GM19328 (cell line): Measurements from ENCODE around the gene CERCAM.
"Not testable (repeated sequence)": the region's sequence is repeated elsewhere in the genome, so short reads cannot be mapped to it uniquely, and the experiment has no call there.

Source experiments
- ATAC-seq: cut with Tn5 transposase; IDR thresholded peaks from one replicate; pipeline ENCODE4 v1.9.1; 2021; ENCODE audit warnings: mild to moderate bottlenecking, moderate library complexity; ENCODE audit not compliant: unreplicated experiment

The CERCAM gene

GRCh38 chr9:128416432-128417019 is 4.1 kb upstream of the CERCAM start:
- ATAC-seq = no peak

DNA sequence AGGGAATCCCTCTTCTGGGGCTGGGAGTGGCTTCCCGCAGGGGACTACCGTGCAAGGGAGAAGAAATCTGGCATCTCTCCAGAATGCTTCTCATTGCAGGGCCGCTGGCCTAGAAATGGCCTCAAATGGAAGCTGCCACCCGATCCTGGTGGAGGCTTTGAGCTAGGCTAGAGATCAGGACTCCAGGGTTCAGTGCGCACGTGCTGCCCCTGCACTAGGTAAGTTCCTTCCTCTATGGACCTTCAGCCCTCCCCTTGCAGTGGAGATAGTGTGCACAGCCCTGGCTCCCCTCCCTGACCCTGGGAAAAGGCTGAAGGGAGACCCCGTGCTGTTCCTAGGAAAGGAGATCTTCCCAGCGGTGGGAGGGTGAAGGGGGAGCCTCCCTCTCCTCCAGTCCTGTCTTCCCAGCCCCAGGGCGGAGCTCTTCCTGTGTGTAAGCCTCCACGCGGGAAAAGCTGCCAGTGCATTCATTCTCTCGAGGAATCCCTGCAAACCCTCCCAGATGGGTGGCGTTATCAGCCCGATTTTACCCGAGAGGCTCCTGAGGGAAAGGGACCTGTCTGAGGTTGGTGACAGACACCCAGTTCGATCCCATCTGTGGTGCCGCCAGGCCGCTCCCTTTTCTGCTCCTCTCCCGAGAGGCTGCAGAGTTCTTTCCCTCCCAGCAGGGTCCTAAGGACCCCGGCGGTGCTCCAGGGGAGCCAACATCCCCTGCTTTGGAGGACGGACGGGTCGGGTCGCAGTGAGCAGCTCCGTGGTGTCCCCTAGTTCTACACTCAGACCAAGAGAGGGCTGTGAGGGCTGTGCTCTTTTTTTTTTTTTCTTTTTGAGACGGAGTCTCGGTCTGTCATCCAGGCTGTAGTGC is 1.4 kb upstream of the CERCAM start:
- ATAC-seq = no peak

- ATAC-seq = peak; percentile 61
Observed at GRCh38 chr9:128420060-128420650, 502 bp upstream of the CERCAM start.

DNA sequence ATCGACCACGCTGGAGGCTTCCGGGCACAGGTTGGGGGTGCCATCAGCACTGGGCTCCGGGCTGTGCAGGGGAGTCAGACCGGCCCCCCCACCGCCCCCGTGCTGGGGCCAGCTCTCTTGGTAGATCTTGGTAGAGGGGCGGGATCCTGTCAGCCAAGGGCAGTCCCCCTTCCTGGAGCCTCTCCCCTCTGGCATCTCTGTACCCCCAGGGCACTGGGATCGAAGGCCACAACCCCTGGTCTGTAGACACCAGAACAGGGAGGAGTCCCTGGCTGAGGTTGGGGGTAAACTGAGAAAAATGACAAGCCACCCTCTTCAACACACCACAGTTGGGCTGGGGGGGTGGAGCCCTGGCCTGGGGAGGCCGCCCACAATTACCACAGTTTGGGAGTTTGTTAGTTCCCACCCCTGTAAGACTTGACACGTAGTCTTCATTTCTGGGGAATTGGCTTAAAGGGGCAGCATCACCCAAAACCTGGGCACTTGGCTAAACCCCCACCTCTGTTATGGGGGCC is 882 bp downstream of the CERCAM start:
- ATAC-seq = no peak

GRCh38 chr9:128422022-128422782 is 1.5 kb downstream of the CERCAM start:
- ATAC-seq = not testable (repeated sequence)

DNA sequence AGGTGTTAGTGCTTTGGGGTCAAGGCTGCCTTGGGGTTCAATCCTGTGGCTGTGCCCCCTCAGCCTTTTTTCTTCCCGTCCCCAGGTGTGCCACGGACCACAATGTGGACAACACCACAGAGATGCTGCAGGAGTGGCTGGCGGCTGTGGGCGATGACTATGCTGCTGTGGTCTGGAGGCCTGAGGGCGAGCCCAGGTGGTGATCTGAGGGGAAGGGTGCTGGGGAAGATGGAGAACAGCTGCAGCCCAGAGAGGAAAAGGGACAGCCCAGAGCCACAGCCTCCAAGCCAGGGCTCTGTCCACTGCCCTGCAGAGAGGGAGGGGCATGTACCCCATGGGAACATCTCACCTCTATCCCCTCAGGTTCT is 2.1 kb downstream of the CERCAM start:
- ATAC-seq = no peak

DNA sequence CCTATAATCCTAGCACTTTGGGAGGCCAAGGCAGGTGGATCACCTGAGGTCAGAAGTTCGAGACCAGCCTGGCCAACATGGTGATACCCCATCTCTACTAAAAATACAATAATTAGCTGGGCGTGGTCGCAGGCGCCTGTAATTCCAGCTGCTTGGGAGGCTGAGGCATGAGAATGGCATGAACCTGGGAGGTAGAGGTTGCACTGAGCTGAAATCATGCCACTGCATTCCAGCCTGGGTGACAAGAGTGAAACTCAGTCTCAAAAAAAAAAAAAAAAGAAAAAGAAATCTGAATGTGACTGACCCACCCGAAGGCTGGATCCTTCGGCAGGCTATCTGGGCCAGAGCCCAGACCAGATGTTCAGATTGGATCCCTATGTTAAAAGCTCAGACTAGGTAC is 2.7 kb downstream of the CERCAM start:
- ATAC-seq = not testable (repeated sequence)

DNA sequence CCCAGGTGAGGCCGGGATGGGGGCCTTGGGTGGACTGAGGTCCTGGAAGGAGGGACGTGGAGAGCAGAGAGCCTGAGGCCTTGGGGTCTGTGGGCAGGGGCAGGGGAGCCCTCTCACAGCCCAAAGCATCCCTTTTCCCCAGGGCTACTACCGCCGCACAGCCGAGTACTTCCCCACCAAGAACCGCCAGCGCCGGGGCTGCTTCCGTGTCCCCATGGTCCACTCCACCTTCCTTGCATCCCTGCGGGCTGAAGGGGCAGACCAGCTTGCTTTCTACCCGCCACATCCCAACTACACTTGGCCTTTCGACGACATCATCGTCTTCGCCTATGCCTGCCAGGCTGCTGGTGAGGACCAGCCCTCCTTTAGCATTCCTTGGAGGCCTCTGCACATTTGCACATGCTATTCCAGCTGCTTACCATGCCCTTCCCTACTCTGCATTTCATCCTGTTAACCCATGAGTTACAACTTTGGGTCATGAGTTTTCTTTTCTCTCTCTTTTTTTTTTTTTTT is 3.7 kb downstream of the CERCAM start:
- no peak for ATAC-seq

DNA sequence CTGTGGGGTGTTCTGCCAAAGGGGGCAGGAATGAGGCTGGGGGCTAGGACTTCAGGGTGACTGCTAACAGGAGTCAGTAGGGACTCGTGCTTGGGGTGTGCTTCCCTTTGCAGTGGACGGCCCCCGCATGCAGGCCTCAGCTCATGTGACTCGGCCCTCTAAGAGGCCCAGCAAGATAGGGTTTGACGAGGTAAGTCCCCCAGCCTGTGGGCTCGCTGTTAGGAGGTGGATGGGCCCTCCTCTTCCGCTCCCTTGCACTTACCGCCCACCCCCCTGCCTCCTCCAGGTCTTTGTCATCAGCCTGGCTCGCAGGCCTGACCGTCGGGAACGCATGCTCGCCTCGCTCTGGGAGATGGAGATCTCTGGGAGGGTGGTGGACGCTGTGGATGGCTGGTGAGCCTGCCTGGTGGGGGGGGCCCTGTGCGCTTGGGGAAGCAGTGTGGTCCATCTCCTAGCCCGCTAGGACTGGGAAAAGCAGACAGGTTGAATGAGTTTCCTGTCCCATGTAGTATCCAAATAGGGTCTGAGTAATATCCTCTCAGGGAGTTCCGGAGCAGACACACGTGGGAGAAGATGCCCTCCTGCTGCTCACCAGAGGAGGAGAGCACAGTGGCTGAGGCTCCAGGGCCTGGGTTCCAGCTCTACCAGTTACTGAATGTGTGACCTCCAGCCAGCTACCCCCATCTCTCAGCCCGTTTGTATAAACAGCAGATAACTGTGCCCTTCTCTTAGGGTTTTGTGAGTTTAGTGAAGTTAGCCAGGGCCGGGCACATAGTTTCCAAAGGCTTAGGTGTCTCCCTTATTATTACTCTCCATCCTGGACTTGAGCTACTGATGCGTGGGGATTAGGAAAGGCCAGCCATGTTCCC is 8.2 kb downstream of the CERCAM start:
- ATAC-seq = no peak

- no peak for ATAC-seq
Observed at GRCh38 chr9:128429513-128430086, 8.9 kb downstream of the CERCAM start.

- no peak for ATAC-seq
Observed at GRCh38 chr9:128431207-128431606, 10.6 kb downstream of the CERCAM start.

DNA sequence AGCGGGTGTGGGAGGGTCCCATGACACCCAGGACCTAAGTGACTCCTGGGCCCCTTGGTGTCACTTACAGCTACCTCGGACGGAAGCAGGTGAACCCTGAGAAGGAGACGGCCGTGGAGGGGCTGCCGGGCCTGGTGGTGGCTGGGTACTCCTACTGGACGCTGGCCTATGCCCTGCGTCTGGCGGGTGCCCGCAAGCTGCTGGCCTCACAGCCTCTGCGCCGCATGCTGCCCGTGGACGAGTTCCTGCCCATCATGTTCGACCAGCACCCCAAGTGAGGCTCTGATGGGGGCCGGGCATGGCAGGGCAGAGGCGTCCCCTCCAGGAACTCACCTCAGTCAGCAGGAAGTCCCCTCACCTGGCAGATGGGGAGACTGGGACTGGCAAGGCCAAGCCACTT is 13.7 kb downstream of the CERCAM start:
- no peak for ATAC-seq

- ATAC-seq = no peak
Observed at GRCh38 chr9:128435611-128436010, 15.0 kb downstream of the CERCAM start.

DNA sequence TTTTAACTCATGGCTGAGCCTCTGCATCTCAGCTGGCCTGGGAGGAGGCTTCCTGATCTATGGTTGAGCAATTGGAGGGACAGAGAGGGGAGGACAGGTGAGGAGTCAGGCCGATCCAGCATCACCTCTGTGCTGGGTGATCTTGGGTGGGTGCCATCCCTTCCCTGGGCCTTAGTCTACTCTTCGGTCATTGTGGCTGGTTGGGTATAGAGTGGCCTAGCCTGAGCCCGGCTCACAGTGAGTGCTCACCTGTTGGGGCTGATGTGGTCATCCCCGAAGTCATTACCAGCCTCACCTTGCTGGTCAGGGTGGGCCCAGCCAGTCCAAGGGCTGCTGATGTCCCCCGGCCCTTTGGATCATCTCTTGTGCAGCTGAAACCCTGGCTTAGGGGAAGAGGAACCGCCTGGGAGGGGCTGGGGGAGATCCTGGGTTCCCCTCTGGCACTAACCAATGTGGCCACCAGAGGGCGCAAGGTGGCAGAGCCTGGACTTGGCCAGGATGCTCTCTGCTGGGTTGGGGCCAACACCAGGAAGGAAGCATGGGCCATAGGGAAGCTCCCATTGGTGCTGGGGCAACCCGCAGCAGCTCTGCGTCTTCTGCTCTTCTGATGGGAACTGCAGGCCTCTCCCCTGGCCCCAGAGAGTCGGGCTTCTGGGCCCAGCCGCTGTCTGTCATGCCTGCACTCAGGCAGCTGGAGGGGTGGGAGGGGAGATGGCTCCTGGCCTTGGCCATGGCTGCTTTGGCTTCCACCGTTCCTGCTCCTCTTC is 17.9 kb downstream of the CERCAM start:
- ATAC-seq = no peak

DNA sequence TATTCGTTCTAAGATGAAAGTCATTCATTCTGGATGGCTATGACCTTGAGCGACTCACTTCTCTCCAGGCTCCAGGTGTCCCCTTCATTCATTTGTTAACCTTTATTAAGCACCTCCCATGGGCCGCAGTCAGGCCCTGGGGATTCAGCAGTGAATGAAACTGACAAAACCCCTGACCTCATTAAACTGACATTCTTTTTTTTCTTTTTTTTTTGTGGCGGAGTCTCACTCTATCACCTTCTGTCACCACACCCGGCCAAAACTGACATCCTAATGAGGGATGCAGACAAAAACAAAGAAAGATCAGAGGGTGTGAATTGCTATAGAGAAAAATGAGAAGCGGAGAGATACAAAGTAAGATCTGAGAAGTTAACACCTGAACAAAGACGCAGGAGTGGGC is 18.6 kb downstream of the CERCAM start:
- no peak for ATAC-seq

DNA sequence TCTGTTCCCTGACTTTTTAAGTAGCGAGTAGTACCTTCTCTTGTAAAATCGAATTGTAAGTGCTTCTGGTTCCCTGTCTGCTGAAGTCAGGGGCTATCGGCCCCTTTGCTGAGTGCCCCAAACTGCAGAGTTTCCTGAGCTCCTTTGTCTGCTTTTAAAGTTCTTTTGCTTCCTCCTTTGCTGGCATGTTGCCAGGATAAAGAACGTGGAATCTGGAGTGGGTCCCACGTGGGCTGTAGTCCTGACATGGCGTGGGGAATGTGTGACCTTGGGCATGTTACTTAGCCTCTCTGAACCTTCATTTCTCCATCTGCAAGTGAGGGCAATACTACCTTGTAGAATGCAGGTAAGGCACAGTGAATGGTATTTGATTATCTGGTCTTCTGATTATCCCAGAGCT is 21.5 kb downstream of the CERCAM start:
- ATAC-seq = no peak

DNA sequence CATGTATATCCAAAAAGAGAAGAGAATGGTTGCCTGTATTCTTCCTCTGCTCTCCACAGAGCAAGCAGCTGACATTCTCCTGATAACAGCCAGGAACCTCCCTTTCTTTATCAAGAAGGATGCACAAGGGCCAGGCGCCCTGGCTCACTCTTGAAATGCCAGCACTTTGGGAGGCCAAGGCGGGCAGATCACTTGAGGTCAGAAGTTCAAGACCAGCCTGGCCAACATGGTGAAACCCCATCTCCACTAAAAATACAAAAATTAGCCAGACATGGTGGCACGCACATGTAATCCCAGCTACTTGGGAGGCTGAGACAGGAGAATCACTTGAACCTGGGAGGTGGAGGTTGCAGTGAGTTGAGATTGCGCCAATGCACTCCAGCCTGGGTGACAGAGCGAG is 25.8 kb downstream of the CERCAM start:
- not testable (repeated sequence) for ATAC-seq

- ATAC-seq = no peak
Observed at GRCh38 chr9:128448746-128449145, 28.1 kb downstream of the CERCAM start.

DNA sequence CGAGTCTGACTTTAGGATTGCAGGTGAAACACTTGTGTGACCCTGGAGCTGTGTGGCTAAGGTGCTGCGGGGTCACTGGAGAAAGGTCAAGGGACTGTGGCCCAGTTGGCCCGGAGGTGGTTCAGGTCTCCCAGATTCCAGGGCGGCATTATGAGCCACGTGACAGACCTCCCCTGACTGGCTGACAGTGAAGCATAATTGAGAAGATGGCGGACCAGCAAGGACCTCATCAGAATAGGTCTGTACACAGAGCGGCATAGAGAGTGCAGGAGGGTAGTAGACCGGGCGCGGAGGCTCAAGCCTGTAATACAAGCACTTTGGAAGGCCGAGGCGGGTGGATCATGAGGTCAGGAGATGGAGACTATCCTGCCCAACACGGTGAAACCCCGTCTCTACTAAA is 34.3 kb downstream of the CERCAM start:
- no peak for ATAC-seq
